ENCODE measurements around the gene ZNF445. TPM values are rescaled to one million over a fixed set of nuclear protein-coding genes. Genes with fewer than 3 reads are reported as not detected.
"Not testable (repeated sequence)": the region's sequence is repeated elsewhere in the genome, so short reads cannot be mapped to it uniquely, and the experiment has no call there.

ZNF445 gene
- total RNA-seq, 1 donor from 2014 or later = 20.9 TPM

- H3K4me3 ChIP-seq (ENCODE audit: insufficient read depth, low read depth, low read length) = no peak overlapping the region
- no peaks in the 10 kb centered on the region for H3K27me3 ChIP-seq (ENCODE audit: insufficient read depth, low read length)
- TF ChIP-seq EZH2 (IDR thresholded peaks at IDR 0.05; ENCODE audit: insufficient read depth, low read length) = no peak
- no peak for TF ChIP-seq CTCF (IDR thresholded peaks at IDR 0.05; ENCODE audit: insufficient read depth, low read depth, low read length)
- peaks cover 21% of the 10 kb centered on the region for H3K9me3 ChIP-seq (ENCODE audit: insufficient read depth, low read depth, low read length)
- H3K36me3 ChIP-seq (ENCODE audit: insufficient read depth, low read length) = peaks cover 2% of the 10 kb centered on the region
- H3K4me3 Mint-ChIP-seq (ENCODE audit: unreplicated experiment) = no peak overlapping the region
- no peaks in the 10 kb centered on the region for H3K27me3 Mint-ChIP-seq (ENCODE audit: low read depth, unreplicated experiment)
- peaks cover 20% of the 10 kb centered on the region for H3K36me3 Mint-ChIP-seq (ENCODE audit: low read depth, unreplicated experiment)
- no peak for DNase-seq (ENCODE audit: low read depth)
- no peak for FAIRE-seq
- H3K9ac ChIP-seq (ENCODE audit: low read length) = no peak overlapping the region
- peaks cover 57% of the 10 kb centered on the region for H3K79me2 ChIP-seq (ENCODE audit: insufficient read depth, low read length)
- peaks cover 22% of the 10 kb centered on the region for H3K4me1 Mint-ChIP-seq (ENCODE audit: low read depth, unreplicated experiment)
- H3K4me2 ChIP-seq (ENCODE audit: low read length) = no peak overlapping the region
- no peak overlapping the region for H2AFZ ChIP-seq (ENCODE audit: low read depth, low read length)
- no peak overlapping the region for H3K27ac ChIP-seq (ENCODE audit: low read depth, low read length)
- H3K9me3 Mint-ChIP-seq (ENCODE audit: unreplicated experiment) = peaks cover 13% of the 10 kb centered on the region
- H3K27ac Mint-ChIP-seq (ENCODE audit: unreplicated experiment) = no peak overlapping the region
- peaks cover 3% of the 10 kb centered on the region for H4K20me1 ChIP-seq (ENCODE audit: insufficient read depth, low read length)
- peaks cover 3% of the 10 kb centered on the region for H3K4me1 ChIP-seq (ENCODE audit: insufficient read depth, low read length)
Measured at GRCh38 chr3:44504566-44504965, 27.1 kb upstream of the ZNF445 start.

GRCh38 chr3:44503178-44503577, 25.7 kb upstream of the ZNF445 start:
- not testable (repeated sequence) for H3K4me1 ChIP-seq (ENCODE audit: insufficient read depth, low read length); H3K27ac Mint-ChIP-seq (ENCODE audit: unreplicated experiment); H4K20me1 ChIP-seq (ENCODE audit: insufficient read depth, low read length); H3K4me3 ChIP-seq (ENCODE audit: insufficient read depth, low read depth, low read length); H3K27me3 Mint-ChIP-seq (ENCODE audit: low read depth, unreplicated experiment); H3K4me2 ChIP-seq (ENCODE audit: low read length); H3K4me3 Mint-ChIP-seq (ENCODE audit: unreplicated experiment); H3K27me3 ChIP-seq (ENCODE audit: insufficient read depth, low read length); H3K27ac ChIP-seq (ENCODE audit: low read depth, low read length); H2AFZ ChIP-seq (ENCODE audit: low read depth, low read length); DNase-seq (ENCODE audit: low read depth); FAIRE-seq; H3K36me3 ChIP-seq (ENCODE audit: insufficient read depth, low read length); H3K9ac ChIP-seq (ENCODE audit: low read length)
- H3K36me3 Mint-ChIP-seq (ENCODE audit: low read depth, unreplicated experiment) = peaks cover 32% of the 10 kb centered on the region
- H3K9me3 Mint-ChIP-seq (ENCODE audit: unreplicated experiment) = peaks cover 26% of the 10 kb centered on the region
- H3K4me1 Mint-ChIP-seq (ENCODE audit: low read depth, unreplicated experiment) = peaks cover 17% of the 10 kb centered on the region
- peaks cover 44% of the 10 kb centered on the region for H3K79me2 ChIP-seq (ENCODE audit: insufficient read depth, low read length)
- peaks cover 29% of the 10 kb centered on the region for H3K9me3 ChIP-seq (ENCODE audit: insufficient read depth, low read depth, low read length)

- peak overlapping the region; percentile 43 for H3K4me3 Mint-ChIP-seq (ENCODE audit: unreplicated experiment)
- H3K27me3 Mint-ChIP-seq (ENCODE audit: low read depth, unreplicated experiment) = no peaks in the 10 kb centered on the region
- H3K4me1 Mint-ChIP-seq (ENCODE audit: low read depth, unreplicated experiment) = peaks cover 17% of the 10 kb centered on the region
- DNase-seq (ENCODE audit: low read depth) = no peak
- H3K9me3 Mint-ChIP-seq (ENCODE audit: unreplicated experiment) = peaks cover 32% of the 10 kb centered on the region
- no peak overlapping the region for H3K9ac ChIP-seq (ENCODE audit: low read length)
- H3K36me3 ChIP-seq (ENCODE audit: insufficient read depth, low read length) = peaks cover 3% of the 10 kb centered on the region
- H3K4me2 ChIP-seq (ENCODE audit: low read length) = no peak overlapping the region
- H3K9me3 ChIP-seq (ENCODE audit: insufficient read depth, low read depth, low read length) = peaks cover 35% of the 10 kb centered on the region
- no peak overlapping the region for H3K27ac ChIP-seq (ENCODE audit: low read depth, low read length)
- H2AFZ ChIP-seq (ENCODE audit: low read depth, low read length) = no peak overlapping the region
- H3K27me3 ChIP-seq (ENCODE audit: insufficient read depth, low read length) = no peaks in the 10 kb centered on the region
- peaks cover 35% of the 10 kb centered on the region for H3K79me2 ChIP-seq (ENCODE audit: insufficient read depth, low read length)
- no peak for FAIRE-seq
- no peak for TF ChIP-seq CTCF (IDR thresholded peaks at IDR 0.05; ENCODE audit: insufficient read depth, low read depth, low read length)
- no peak for TF ChIP-seq EZH2 (IDR thresholded peaks at IDR 0.05; ENCODE audit: insufficient read depth, low read length)
- no peak overlapping the region for H3K4me3 ChIP-seq (ENCODE audit: insufficient read depth, low read depth, low read length)
- H3K36me3 Mint-ChIP-seq (ENCODE audit: low read depth, unreplicated experiment) = peaks cover 42% of the 10 kb centered on the region
- no peaks in the 10 kb centered on the region for H3K4me1 ChIP-seq (ENCODE audit: insufficient read depth, low read length)
- peaks cover 3% of the 10 kb centered on the region for H4K20me1 ChIP-seq (ENCODE audit: insufficient read depth, low read length)
- peak overlapping the region; percentile 86 for H3K27ac Mint-ChIP-seq (ENCODE audit: unreplicated experiment)
Measured at GRCh38 chr3:44501971-44502370, 24.5 kb upstream of the ZNF445 start.

- H3K9ac ChIP-seq (ENCODE audit: low read length); H3K27me3 Mint-ChIP-seq (ENCODE audit: low read depth, unreplicated experiment); H4K20me1 ChIP-seq (ENCODE audit: insufficient read depth, low read length); H2AFZ ChIP-seq (ENCODE audit: low read depth, low read length); FAIRE-seq; DNase-seq (ENCODE audit: low read depth); H3K27me3 ChIP-seq (ENCODE audit: insufficient read depth, low read length); H3K4me3 ChIP-seq (ENCODE audit: insufficient read depth, low read depth, low read length); H3K4me3 Mint-ChIP-seq (ENCODE audit: unreplicated experiment); H3K4me1 ChIP-seq (ENCODE audit: insufficient read depth, low read length); H3K36me3 ChIP-seq (ENCODE audit: insufficient read depth, low read length); H3K27ac Mint-ChIP-seq (ENCODE audit: unreplicated experiment); H3K4me2 ChIP-seq (ENCODE audit: low read length); H3K27ac ChIP-seq (ENCODE audit: low read depth, low read length): not testable (repeated sequence)
- peaks cover 54% of the 10 kb centered on the region for H3K36me3 Mint-ChIP-seq (ENCODE audit: low read depth, unreplicated experiment)
- Histone ChIP-seq H3K79me2 (ENCODE audit: insufficient read depth, low read length) (peaks cover 14% of the 10 kb centered on the region), H3K9me3 (ENCODE audit: insufficient read depth, low read depth, low read length) (peaks cover 35% of the 10 kb centered on the region)
- peaks cover 17% of the 10 kb centered on the region for H3K4me1 Mint-ChIP-seq (ENCODE audit: low read depth, unreplicated experiment)
- peaks cover 46% of the 10 kb centered on the region for H3K9me3 Mint-ChIP-seq (ENCODE audit: unreplicated experiment)
Measured at GRCh38 chr3:44499899-44500168, 22.4 kb upstream of the ZNF445 start.
